ENCODE data around the gene TRPM6. TPM values are rescaled to one million over a fixed set of nuclear protein-coding genes. Genes with fewer than 3 reads are reported as not detected.

TRPM6 gene
- total RNA-seq, 4 donors from 2014 or later, result 0.76 to 2.9 (median 2.3) TPM; not detected in 1

DNA sequence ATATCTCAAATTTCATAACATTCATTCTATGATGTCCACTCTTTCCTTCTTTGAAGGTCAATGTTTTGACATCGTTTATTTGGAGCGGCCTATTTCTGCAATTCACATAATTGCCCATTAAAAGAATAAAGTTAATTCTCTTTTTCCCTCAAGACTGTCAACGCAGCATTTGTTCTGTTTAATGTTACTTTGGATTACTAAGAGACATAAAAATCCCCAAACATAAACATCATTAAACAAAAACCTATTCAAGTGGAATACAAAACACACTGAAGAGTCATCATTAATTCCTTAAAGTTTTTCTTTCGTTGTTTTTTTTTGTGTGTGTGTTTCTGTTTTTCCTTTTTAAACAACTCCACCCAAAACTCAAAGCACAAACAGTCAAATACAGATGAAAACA lies 151.1 kb downstream of the TRPM6 start:
- no peak for DNase-seq
- intact Hi-C loops (cut with DNase I; ENCODE audit: low total_unique reads), result no loop called here
- H3K4me1 ChIP-seq, result no peaks in the 10 kb centered on the region
- no peaks in the 10 kb centered on the region for H3K9me3 ChIP-seq
- no peak for TF ChIP-seq POLR2A (IDR thresholded peaks at IDR 0.05)
- TF ChIP-seq CTCF (IDR thresholded peaks at IDR 0.05), result no peak
- no peak overlapping the region for H3K27ac ChIP-seq
- no peaks in the 10 kb centered on the region for H3K27me3 ChIP-seq
- peaks cover 0 to 3% of the 10 kb centered on the region in 2 donors for H3K36me3 ChIP-seq
- H3K4me3 ChIP-seq, result no peak overlapping the region

DNA sequence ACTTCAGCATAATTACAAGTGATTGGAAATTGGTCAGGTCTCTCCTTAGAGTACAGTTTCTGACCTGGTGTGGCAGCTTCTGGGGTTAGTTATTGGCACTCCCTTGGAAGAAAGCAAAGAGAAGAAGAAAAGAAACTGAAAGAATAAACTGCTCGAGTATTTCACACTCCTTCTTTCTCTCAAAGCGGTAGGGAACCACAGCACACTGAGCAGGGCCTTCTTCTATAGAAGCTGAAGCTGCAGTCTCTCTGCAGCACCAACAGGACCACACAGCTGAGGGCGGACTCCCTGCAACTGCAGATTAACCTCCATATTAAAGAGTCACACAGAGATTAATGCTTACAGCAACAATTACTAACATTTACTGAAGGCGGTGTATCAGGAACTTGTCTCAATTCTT lies 152.0 kb downstream of the TRPM6 start:
- H3K4me3 ChIP-seq, result no peak overlapping the region
- no peaks in the 10 kb centered on the region for H3K4me1 ChIP-seq
- intact Hi-C loops (cut with DNase I; ENCODE audit: low total_unique reads), result no loop called here
- no peak for DNase-seq
- no peak overlapping the region for H3K27ac ChIP-seq
- H3K36me3 ChIP-seq, result peaks cover 0 to 2% of the 10 kb centered on the region in 2 donors
- no peaks in the 10 kb centered on the region for H3K9me3 ChIP-seq
- no peaks in the 10 kb centered on the region for H3K27me3 ChIP-seq
- TF ChIP-seq CTCF (IDR thresholded peaks at IDR 0.05) (no peak), POLR2A (IDR thresholded peaks at IDR 0.05) (no peak)

DNA sequence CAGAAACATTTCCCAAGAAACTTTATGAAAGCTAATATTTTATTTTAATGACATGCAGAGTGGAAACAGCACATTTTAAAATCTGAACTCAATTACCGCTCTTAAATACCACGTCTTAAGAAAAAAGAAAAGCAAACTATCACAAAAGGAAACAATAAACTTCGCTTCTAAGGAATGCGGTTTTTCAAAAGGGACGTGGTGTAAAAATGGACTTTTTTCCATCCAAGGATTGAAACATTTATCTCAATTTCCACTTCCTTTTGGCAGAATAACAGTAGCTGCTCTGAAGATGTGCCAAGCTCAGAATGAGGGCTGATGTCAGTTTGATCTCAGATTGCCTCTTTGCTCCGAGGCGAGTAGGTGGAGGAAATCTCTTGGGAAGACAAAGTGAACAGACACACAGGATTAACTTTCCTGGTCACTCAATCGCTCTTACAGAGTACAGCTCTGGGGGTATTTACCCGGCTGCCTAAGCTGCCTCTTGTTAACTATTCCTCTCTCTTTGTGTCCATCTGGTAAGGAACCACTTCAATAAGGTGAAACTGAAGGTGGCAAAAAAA lies 158.5 kb downstream of the TRPM6 start:
- intact Hi-C loops (cut with DNase I; ENCODE audit: low total_unique reads), result no loop called here
- TF ChIP-seq CTCF (IDR thresholded peaks at IDR 0.05) (no peak), POLR2A (IDR thresholded peaks at IDR 0.05) (no peak)
- H3K9me3 ChIP-seq, result no peaks in the 10 kb centered on the region

GRCh38 chr9:74728176-74728575 lies 159.5 kb downstream of the TRPM6 start:
- no peak overlapping the region for H3K4me3 ChIP-seq
- no peak for TF ChIP-seq POLR2A (IDR thresholded peaks at IDR 0.05)
- no peak for TF ChIP-seq CTCF (IDR thresholded peaks at IDR 0.05)
- DNase-seq, result no peak
- H3K9me3 ChIP-seq, result no peaks in the 10 kb centered on the region
- H3K27me3 ChIP-seq, result no peaks in the 10 kb centered on the region
- H3K27ac ChIP-seq, result no peak overlapping the region
- no peaks in the 10 kb centered on the region for H3K36me3 ChIP-seq
- intact Hi-C loops (cut with DNase I; ENCODE audit: low total_unique reads), result no loop called here
- no peaks in the 10 kb centered on the region for H3K4me1 ChIP-seq

More for the DNA sequence above, 158.5 kb downstream of the TRPM6 start:
- no peaks in the 10 kb centered on the region for H3K27me3 ChIP-seq
- H3K36me3 ChIP-seq, result no peaks in the 10 kb centered on the region
- H3K27ac ChIP-seq, result no peak overlapping the region
- no peak for DNase-seq
- no peaks in the 10 kb centered on the region for H3K4me1 ChIP-seq
- no peak overlapping the region for H3K4me3 ChIP-seq

- no peak overlapping the region for H3K4me3 ChIP-seq
- no peaks in the 10 kb centered on the region for H3K4me1 ChIP-seq
- TF ChIP-seq CTCF (IDR thresholded peaks at IDR 0.05) (no peak), POLR2A (IDR thresholded peaks at IDR 0.05) (no peak)
- intact Hi-C loops (cut with DNase I; ENCODE audit: low total_unique reads), result no loop called here
- no peak overlapping the region for H3K27ac ChIP-seq
- no peaks in the 10 kb centered on the region for H3K27me3 ChIP-seq
- DNase-seq, result no peak
- no peaks in the 10 kb centered on the region for H3K36me3 ChIP-seq
- H3K9me3 ChIP-seq, result no peaks in the 10 kb centered on the region
These were observed 161.1 kb downstream of the TRPM6 start for GRCh38 chr9:74726581-74726980.
